GM18517 (cell line): ENCODE measurements around the gene SLC25A25.
A peak's percentile ranks its signal among the peaks of the same experiment; 100 is the strongest.
"Not testable (repeated sequence)": the region's sequence is repeated elsewhere in the genome, so short reads cannot be mapped to it uniquely, and the experiment has no call there.

Experiments
- ATAC-seq: cut with Tn5 transposase; IDR thresholded peaks from one replicate; pipeline ENCODE4 v1.9.1; 2021; ENCODE audit warnings: mild to moderate bottlenecking, moderate library complexity; ENCODE audit not compliant: unreplicated experiment

SLC25A25 gene

GRCh38 chr9:128067645-128068385 lies at the start of gene SLC25A25:
Gene SLC25A25, plus strand, starts transcription at chr9:128068232. Its CDS starts 88 bp downstream, at chr9:128068320.
- peak; percentile 61 for ATAC-seq

- no peak for ATAC-seq
These were observed 47.3 kb upstream of the SLC25A25 start for GRCh38 chr9:128020692-128021091.

DNA sequence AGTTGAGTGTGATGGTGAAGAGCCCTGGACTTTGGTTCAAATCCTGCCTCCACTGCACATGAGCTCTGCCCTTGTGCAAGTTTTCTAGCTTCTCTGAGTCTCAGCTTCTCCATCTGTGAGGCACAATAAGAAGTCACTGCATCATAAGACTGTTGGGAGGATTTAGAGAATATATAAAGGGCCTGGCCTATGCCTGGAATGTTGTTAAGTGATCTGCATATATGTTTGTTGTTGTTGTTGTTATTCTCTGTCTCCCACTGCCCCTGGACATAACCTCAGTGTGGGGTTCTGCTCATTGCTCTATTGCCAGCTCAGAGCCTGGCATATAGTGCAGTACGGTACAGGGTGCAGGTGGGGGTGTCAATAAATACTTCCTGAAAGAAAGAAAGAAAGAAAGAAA lies 46.9 kb upstream of the SLC25A25 start:
- no peak for ATAC-seq

DNA sequence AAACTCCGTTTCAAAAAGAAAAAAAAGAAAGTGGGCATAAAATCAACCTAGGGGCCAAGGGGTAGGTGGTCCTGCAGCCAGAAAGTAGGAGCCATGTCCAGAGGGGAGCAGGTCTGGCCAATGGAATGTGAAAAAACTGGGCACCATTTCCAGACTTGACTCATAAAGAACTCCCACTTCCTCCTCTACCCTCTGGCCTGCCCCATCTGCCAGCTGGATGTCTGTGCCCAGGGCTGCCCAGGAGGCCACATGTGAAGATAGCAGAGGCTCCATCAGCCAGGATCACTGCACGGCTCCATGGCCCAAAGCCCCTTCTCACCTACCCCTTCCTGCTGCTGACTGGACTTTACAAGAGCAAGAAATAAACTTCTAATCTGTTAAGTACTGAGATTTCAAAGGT lies 45.1 kb upstream of the SLC25A25 start:
- no peak for ATAC-seq

DNA sequence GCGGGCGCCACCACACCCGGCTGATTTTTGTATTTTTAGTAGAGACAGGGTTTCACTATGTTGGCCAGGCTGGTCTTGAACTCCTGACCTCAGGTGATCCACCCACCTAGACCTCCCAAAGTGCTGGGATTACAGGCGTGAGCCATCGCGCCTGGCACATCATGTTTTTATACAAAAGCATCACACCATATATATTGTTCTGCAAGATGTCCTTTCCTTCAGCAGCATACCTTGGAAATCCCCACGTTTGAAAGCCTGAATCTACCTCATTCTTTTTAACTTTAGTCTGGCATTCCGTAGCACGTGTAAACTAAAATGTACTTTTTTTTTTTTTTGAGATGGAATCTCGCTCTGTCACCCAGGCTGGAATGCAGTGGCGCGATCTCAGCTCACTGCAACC lies 44.4 kb upstream of the SLC25A25 start:
- not testable (repeated sequence) for ATAC-seq

DNA sequence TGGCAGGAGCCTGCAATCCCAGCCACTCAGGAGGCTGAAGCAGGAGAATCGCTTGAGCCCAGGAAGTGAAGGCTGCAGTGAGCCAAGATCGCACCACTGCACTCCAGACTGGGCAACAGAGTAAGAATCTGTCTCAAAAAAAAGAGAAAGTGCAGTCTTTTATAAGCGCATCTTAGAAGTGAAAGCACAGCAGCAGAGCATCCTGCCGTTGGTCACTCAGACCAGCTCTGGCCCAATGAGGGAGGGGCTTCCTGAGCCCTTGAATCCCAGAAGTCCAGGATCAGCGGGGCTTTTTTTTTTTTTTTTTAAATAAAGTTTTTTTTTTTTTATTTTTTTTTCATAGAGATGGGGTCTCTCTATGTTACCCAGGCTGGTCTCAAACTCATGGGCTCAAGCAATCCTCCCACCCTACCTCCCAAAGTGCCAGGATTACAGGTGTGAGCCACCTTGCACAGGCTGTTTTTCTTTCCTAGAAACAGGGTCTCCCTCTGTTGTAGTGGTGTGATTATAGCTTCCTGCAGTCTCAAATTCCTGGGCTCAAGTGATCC lies 43.2 kb upstream of the SLC25A25 start:
- ATAC-seq: no peak

- no peak for ATAC-seq
These were observed 42.3 kb upstream of the SLC25A25 start for GRCh38 chr9:128025736-128026135.

- no peak for ATAC-seq
These were observed 41.7 kb upstream of the SLC25A25 start for GRCh38 chr9:128026255-128026772.

GRCh38 chr9:128026773-128027541 lies 41.1 kb upstream of the SLC25A25 start:
- no peak for ATAC-seq

GRCh38 chr9:128027705-128028104 lies 40.3 kb upstream of the SLC25A25 start:
- no peak for ATAC-seq

- ATAC-seq: no peak
These were observed 34.4 kb upstream of the SLC25A25 start for GRCh38 chr9:128033609-128034008.

GRCh38 chr9:128034821-128035652 lies 33.0 kb upstream of the SLC25A25 start:
- ATAC-seq: peak; percentile 51

DNA sequence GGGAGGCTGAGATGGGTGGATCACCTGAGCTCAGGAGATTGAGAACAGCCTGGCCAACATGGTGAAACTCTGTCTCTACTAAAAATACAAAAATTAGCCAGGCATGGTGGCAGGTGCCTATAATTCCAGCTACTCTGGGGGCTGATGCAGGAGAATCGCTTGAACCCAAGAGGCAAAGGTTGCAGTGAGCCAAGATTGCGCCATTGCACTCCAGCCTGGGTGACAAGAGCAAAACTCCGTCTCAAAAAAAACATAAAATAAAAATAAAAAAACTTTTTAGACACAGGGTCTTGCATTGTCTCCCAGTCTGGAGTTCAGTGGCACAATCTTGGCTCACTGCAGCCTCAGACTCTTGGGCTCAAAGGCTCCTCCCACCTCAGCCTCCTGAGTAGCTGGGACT lies 31.5 kb upstream of the SLC25A25 start:
- ATAC-seq: not testable (repeated sequence)

DNA sequence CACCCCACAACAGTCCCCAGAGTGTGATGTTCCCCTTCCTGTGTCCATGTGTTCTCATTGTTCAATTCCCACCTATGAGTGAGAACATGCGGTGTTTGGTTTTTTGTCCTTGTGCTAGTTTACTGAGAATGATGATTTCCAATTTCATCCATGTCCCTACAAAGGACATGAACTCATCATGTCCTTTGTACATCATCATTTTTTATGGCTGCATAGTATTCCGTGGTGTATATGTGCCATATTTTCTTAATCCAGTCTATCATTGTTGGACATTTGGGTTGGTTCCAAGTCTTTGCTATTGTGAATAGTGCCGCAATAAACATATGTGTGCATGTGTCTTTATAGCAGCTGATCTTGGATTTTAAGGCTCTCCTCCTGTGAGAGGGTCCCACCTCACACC lies 27.2 kb upstream of the SLC25A25 start:
- not testable (repeated sequence) for ATAC-seq

DNA sequence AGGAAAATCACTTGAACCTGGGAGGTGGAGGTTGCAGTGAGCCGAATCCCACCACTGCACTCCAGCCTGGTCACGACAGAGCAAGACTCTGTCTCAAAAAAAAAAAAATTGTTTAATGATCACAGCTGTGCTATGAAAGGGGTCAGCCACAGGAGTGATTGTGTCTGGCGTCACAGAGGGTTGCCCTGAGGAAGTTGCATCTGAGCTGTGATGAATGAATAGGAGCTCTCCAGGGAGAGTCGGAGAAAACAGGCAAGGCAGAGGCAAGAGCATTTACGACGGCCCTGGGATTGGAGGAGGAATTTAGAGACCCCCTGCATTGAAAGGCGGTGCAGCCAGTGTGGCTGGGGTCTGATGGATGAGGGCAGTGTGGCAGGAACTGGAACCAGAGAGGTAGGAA lies 26.0 kb upstream of the SLC25A25 start:
- no peak for ATAC-seq

GRCh38 chr9:128043467-128043868 lies 24.6 kb upstream of the SLC25A25 start:
- no peak for ATAC-seq

DNA sequence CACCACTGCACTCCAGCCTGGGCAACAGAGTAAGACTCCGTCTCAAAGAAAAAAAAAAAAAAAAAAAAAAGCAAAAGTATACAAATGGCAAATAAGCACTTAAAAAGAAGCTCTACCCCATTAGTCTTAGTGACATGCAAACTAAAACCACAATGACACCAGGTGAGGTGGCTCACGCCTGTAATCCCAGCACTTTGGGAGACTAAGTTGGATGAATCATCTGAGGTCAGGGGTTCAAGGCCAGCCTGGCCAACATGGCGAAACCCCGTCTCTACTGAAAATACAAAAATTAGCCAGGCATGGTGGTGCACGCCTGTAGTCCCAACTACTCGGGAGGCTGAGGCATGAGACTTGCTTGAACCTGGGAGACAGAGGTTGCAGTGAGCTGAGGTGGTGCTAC lies 22.6 kb upstream of the SLC25A25 start:
- not testable (repeated sequence) for ATAC-seq

GRCh38 chr9:128045831-128046230 lies 22.2 kb upstream of the SLC25A25 start:
- ATAC-seq: no peak

DNA sequence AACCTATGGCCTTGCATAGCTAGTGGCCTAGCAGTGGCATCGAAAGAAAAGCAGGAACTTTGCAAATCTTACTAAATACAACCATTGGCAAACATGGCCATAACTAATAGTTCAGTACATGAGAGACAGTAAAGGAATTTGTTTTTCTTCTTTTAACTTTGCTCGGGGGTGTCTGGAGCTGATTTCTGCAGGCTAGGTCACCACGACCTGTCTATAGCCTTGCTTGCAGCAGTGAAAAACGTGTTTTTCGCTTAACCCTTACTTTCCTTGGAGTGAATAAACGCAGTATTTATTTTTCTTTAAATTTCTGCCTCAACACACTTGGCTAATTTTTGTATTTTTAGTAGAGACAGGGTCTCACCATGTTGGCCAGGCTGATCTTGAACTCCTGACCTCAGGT lies 20.8 kb upstream of the SLC25A25 start:
- no peak for ATAC-seq

DNA sequence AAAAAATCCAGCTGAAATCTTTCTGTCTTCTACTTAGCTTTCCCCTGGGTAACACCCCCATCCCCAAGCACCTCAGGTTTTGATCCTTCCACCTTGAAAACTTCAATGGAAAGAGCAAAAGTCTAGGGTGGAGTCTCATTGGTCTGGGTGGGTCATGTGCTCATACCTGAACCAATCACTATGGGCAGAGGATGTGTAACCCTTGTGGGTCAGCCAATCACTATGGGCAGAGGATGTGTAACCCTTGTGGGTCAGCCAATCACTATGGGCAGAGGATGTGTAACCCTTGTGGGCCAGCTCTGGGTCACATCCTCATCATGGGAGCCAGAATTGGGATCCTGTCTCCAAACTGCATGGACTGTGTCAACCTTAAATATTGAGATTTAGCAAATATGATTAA lies 19.4 kb upstream of the SLC25A25 start:
- ATAC-seq: no peak

DNA sequence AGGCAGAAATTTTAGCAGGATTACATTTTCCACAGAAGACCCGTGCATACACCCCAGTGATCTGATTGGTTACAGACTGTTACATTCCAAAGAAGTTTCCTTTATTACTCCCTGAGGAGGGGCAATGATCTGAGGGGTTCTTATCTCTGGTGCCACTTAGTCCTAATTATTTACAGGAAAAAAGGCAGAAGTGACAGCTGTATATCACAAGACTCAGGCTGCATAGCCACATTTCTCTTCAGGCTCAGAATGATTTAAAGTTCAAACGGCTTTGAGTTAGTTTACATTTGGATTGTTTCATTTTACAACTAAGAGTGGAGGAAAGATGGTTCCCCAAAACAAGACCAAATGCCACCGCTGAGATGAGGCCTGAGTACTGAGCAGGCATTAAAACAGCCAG lies 18.2 kb upstream of the SLC25A25 start:
- no peak for ATAC-seq
